HCT116 (cell line): Measurements from ENCODE around the gene RPS27L. TPM values are rescaled to one million over a fixed set of nuclear protein-coding genes. Genes with fewer than 3 reads are reported as not detected.

Experiments used
- ATAC-seq: fragments of 200-7000 bp; cut with Tn5 transposase; 2 replicates; pipeline ENCODE4 v1.9.1; 2020; ENCODE audit warnings: mild to moderate bottlenecking, moderate library complexity
- BruUV-seq: library from RNA; stranded (reverse); fragments of 400-500 nt; replicated peaks from 2 replicates; lab custom pipeline; 2021; lab: Mats Ljungman, UMichigan
- CTCF ChIA-PET: fragments of 300-600 bp; sonication (Branson Sonifier 250); formaldehyde crosslinking; loops from one replicate; lab custom pipeline; 2021; ENCODE audit warnings: antibody characterized with exemption; lab: Charles Lee
- POLR2A ChIA-PET: fragments of 300-600, 350-600 bp; sonication (Branson Sonifier 250); formaldehyde crosslinking; loops from one replicate; lab custom pipeline; 2021; ENCODE audit warnings: antibody characterized with exemption; lab: Charles Lee
- RAD21 ChIA-PET, 2 experiments: fragments of 300-600 bp; sonication (Branson Sonifier 250); formaldehyde crosslinking; loops; one replicate each; lab custom pipeline; 2023; ENCODE audit warnings: low total read pairs in 2 of 2; ENCODE audit not compliant: uncharacterized antibody in 2 of 2, unreplicated experiment in 2 of 2, low non-redundant PET in 1 of 2; lab: Charles Lee
- DNase-seq: peaks from one replicate; pipeline ENCODE4 v3.0.0-alpha.2; 2010; ENCODE audit warnings: low read depth, low spot score
- H2AFZ ChIP-seq: fragments of 200-600 bp; shearing (Covaris generic), sonication (generic); 2 replicates; pipeline ENCODE4 v1.6.1; 2017; ENCODE audit warnings: low read depth, mixed run types, mixed read lengths, antibody characterized with exemption, low read length; ENCODE audit not compliant: poor library complexity, severe bottlenecking
- H3K27ac ChIP-seq: 2 replicates; pipeline ENCODE4 v1.5.1; 2012; ENCODE audit warnings: low read depth, low read length
- H3K27me3 ChIP-seq: fragments of 200-600 bp; sonication (generic); 2 replicates; pipeline ENCODE4 v1.6.1; 2016; ENCODE audit warnings: mixed run types, low read length, mixed read lengths; ENCODE audit not compliant: insufficient read depth
- H3K36me3 ChIP-seq, 2 experiments: fragments of 200-500 bp in 1 of 2; fragments of 200-600 bp in 1 of 2; sonication (Bioruptor generic) in 1 of 2; sonication (generic) in 1 of 2; 2 replicates each; pipeline versions ENCODE4 v1.5.1 to v1.6.1; 2014 to 2016; ENCODE audit warnings: low read length in 2 of 2, inconsistent platforms in 1 of 2, mixed read lengths in 1 of 2, mixed run types in 1 of 2; ENCODE audit not compliant: insufficient read depth in 2 of 2, control insufficient read depth in 1 of 2
- H3K4me1 ChIP-seq, 2 experiments: fragments of 200-600 bp in 1 of 2; sonication (generic) in 1 of 2; 2 replicates each; pipeline versions ENCODE4 v1.5.1 to v1.6.1; 2012 to 2017; ENCODE audit warnings: low read length in 2 of 2, inconsistent platforms in 1 of 2, mild to moderate bottlenecking in 1 of 2, mixed read lengths in 1 of 2, mixed run types in 1 of 2, moderate library complexity in 1 of 2; ENCODE audit not compliant: insufficient read depth in 2 of 2, control insufficient read depth in 1 of 2
- H3K4me2 ChIP-seq: fragments of 200-600 bp; sonication (generic); 2 replicates; pipeline ENCODE4 v1.6.1; 2017; ENCODE audit warnings: mixed run types, low read length, mixed read lengths
- H3K4me3 ChIP-seq, 2 experiments: fragments of 200-600 bp in 1 of 2; sonication (generic) in 1 of 2; replicated peaks in 1 of 2; 2 replicates each; pipeline ENCODE4 v1.5.1; 2011 to 2016; ENCODE audit warnings: low read length in 2 of 2, control low read depth in 1 of 2, low read depth in 1 of 2, mild to moderate bottlenecking in 1 of 2, mixed read lengths in 1 of 2, mixed run types in 1 of 2
- H3K79me2 ChIP-seq: fragments of 200-600 bp; sonication (generic); 2 replicates; pipeline ENCODE4 v1.6.1; 2017; ENCODE audit warnings: mild to moderate bottlenecking, mixed run types, low read length, moderate library complexity, mixed read lengths; ENCODE audit not compliant: insufficient read depth
- H3K9ac ChIP-seq: fragments of 200-600 bp; sonication (generic); 2 replicates; pipeline ENCODE4 v1.6.1; 2016; ENCODE audit warnings: low read length, mixed read lengths
- H3K9me2 ChIP-seq: fragments of 200-600 bp; sonication (generic), shearing (Covaris generic); 2 replicates; pipeline ENCODE4 v1.6.1; 2017; ENCODE audit warnings: mixed run types, mild to moderate bottlenecking, moderate library complexity; ENCODE audit not compliant: insufficient read depth
- H3K9me3 ChIP-seq, 2 experiments: fragments of 200-500 bp in 1 of 2; fragments of 200-600 bp in 1 of 2; sonication (Bioruptor generic) in 1 of 2; sonication (generic) in 1 of 2; 2 replicates each; pipeline ENCODE4 v1.6.1; 2014 to 2017; ENCODE audit warnings: low read length in 2 of 2, mixed read lengths in 2 of 2, inconsistent platforms in 1 of 2, low read depth in 1 of 2, mild to moderate bottlenecking in 1 of 2, mixed run types in 1 of 2, moderate library complexity in 1 of 2; ENCODE audit not compliant: control insufficient read depth in 1 of 2, insufficient read depth in 1 of 2
- H4K20me1 ChIP-seq: fragments of 200-600 bp; sonication (generic), shearing (Covaris generic); 2 replicates; pipeline ENCODE4 v1.6.1; 2017; ENCODE audit warnings: mixed run types, mild to moderate bottlenecking, moderate library complexity; ENCODE audit not compliant: insufficient read depth
- ATF3 ChIP-seq: IDR thresholded peaks from 2 replicates; pipeline ENCODE4 v1.6.1; 2012
- CBX3 ChIP-seq: IDR thresholded peaks from 2 replicates; pipeline ENCODE4 v1.6.1; 2012; ENCODE audit warnings: low read depth
- CTCF ChIP-seq, 3 experiments: fragments of 200-600 bp in 1 of 3; sonication (generic) in 1 of 3; IDR thresholded peaks in 2 of 3; conservative IDR thresholded peaks in 1 of 3; 2 replicates each; pipeline ENCODE4 v1.5.1; 2012 to 2017; ENCODE audit warnings: low read depth in 2 of 3, low read length in 2 of 3, antibody characterized with exemption in 1 of 3, borderline replicate concordance in 1 of 3, control low read depth in 1 of 3, mild to moderate bottlenecking in 1 of 3, mixed read lengths in 1 of 3, mixed run types in 1 of 3, moderate library complexity in 1 of 3; ENCODE audit not compliant: insufficient read depth in 1 of 3
- EGR1 ChIP-seq: IDR thresholded peaks from 2 replicates; pipeline ENCODE4 v1.6.1; 2012; ENCODE audit warnings: low read depth
- ELF1 ChIP-seq: IDR thresholded peaks from 2 replicates; pipeline ENCODE4 v1.6.1; 2012; ENCODE audit warnings: low read depth, borderline replicate concordance
- EZH2 ChIP-seq: fragments of 200-600 bp; sonication (generic); IDR thresholded peaks from 2 replicates; pipeline ENCODE4 v1.6.1; 2017; ENCODE audit warnings: antibody characterized with exemption, mixed run types
- FOSL1 ChIP-seq: IDR thresholded peaks from 2 replicates; pipeline ENCODE4 v1.6.1; 2012; ENCODE audit warnings: low read depth
- MAX ChIP-seq: IDR thresholded peaks from 2 replicates; pipeline ENCODE4 v1.6.1; 2012
- REST ChIP-seq: IDR thresholded peaks from 2 replicates; pipeline ENCODE4 v1.6.1; 2012; ENCODE audit warnings: low read depth
- SRF ChIP-seq: IDR thresholded peaks from 2 replicates; pipeline ENCODE4 v1.6.1; 2012; ENCODE audit warnings: low read depth
- TCF7L2 ChIP-seq: IDR thresholded peaks from 2 replicates; pipeline ENCODE4 v1.7.0; 2011; ENCODE audit warnings: borderline replicate concordance, inconsistent platforms; ENCODE audit not compliant: insufficient read depth, insufficient read length; ENCODE audit errors: extremely low read depth
- YY1 ChIP-seq: IDR thresholded peaks from 2 replicates; pipeline ENCODE4 v1.6.1; 2011; ENCODE audit warnings: low read length, low read depth, moderate library complexity, mild to moderate bottlenecking; ENCODE audit not compliant: insufficient replicate concordance; ENCODE audit errors: extremely low read depth
- ZBTB33 ChIP-seq: IDR thresholded peaks from 2 replicates; pipeline ENCODE4 v1.6.1; 2011; ENCODE audit warnings: mild to moderate bottlenecking, low read length, moderate library complexity; ENCODE audit not compliant: insufficient replicate concordance; ENCODE audit errors: extremely low read depth
- ZFX ChIP-seq: fragments of 450-650 bp; IDR thresholded peaks from 2 replicates; pipeline ENCODE4 v1.6.1; 2017
- intact Hi-C: fragments of 100-400 bp; cut with micrococcal nuclease; formaldehyde crosslinking; loops from 2 replicates; pipeline ENCODE4 v1.10.0; 2022
- total RNA-seq: library from RNA; stranded (reverse); gene quantifications from one replicate; pipeline ENCODE4 v1.2.1, GENCODE V29; 2021; ENCODE audit not compliant: unreplicated experiment

The RPS27L gene
- total RNA-seq, 1 experiment from 2014 or later = 139 TPM

- RAD21 ChIA-PET = no interaction called here
- Histone ChIP-seq H3K79me2 (no peaks in the 10 kb centered on the region), H2AFZ (peak overlapping the region; percentile 81), H3K9ac (peak overlapping the region; percentile 16; the same call in 1 of the 2 replicates), H3K4me3 (peak overlapping the region; percentile 49 to 73), H3K27ac (no peak overlapping the region), H3K9me2 (no peaks in the 10 kb centered on the region)
- no peak for DNase-seq
- intact Hi-C loops = no loop called here
- TF ChIP-seq ELF1 (no peak), SRF (no peak), CTCF (IDR thresholded peaks at IDR 0.05 in 2 of 3, conservative IDR thresholded peaks at IDR 0.05 in 1 of 3; ENCODE audit: borderline replicate concordance in 1 of 3, insufficient read depth in 1 of 3, low read depth in 2 of 3, low read length in 2 of 3) (no peak), ATF3 (no peak), YY1 (no peak), ZBTB33 (no peak), EGR1 (no peak), CBX3 (no peak), REST (no peak), FOSL1 (no peak), TCF7L2 (no peak), MAX (no peak), ZFX (no peak), EZH2 (no peak)
- TF ChIP-seq, all 23 proteins: peak for 0
- H3K36me3 ChIP-seq = no peaks in the 10 kb centered on the region
- no TSS peak for BruUV-seq
- H3K27me3 ChIP-seq = no peaks in the 10 kb centered on the region
- no peak for ATAC-seq
- H3K4me1 ChIP-seq = peaks cover 4 to 16% of the 10 kb centered on the region in 2 experiments; a peak in 3 of 4 replicates
- H4K20me1 ChIP-seq = no peaks in the 10 kb centered on the region
- H3K9me3 ChIP-seq = no peaks in the 10 kb centered on the region
- CTCF ChIA-PET = no interaction called here
- POLR2A ChIA-PET = interaction anchor here (1.4 kb wide), 1 partner anchor 31 kb away, joined by 4 read pairs; the partner anchor contains the start of gene RPS27L
- peak overlapping the region; percentile 88 for H3K4me2 ChIP-seq
Observed at GRCh38 chr15:63188247-63188925, 31.1 kb upstream of the RPS27L start.
